C4-2B (cell line): Measurements from ENCODE around the gene OPN5.

ENCODE experiments used
- CTCF ChIP-seq: fragments of 450-650 bp; conservative IDR thresholded peaks from 2 replicates; pipeline ENCODE4 v1.5.1; 2017; ENCODE audit warnings: mild to moderate bottlenecking
- ZFX ChIP-seq: fragments of 450-650 bp; IDR thresholded peaks from 2 replicates; pipeline ENCODE4 v1.6.1; 2017

GRCh38 chr6:47740714-47741113 lies 41.1 kb upstream of the OPN5 start:
- TF ChIP-seq CTCF (no peak), ZFX (no peak)
